Measurements from ENCODE around the gene ANKRD62. TPM values are rescaled to one million over a fixed set of nuclear protein-coding genes. Genes with fewer than 3 reads are reported as not detected.

The ANKRD62 gene
- total and polyA plus RNA-seq, 2 of the 4 experiments (the other 2 are of a cell fraction): not detected

GRCh38 chr18:12093520-12094257 lies at the start of gene ANKRD62 (continued):
- TF ChIP-seq, protein P1, sequence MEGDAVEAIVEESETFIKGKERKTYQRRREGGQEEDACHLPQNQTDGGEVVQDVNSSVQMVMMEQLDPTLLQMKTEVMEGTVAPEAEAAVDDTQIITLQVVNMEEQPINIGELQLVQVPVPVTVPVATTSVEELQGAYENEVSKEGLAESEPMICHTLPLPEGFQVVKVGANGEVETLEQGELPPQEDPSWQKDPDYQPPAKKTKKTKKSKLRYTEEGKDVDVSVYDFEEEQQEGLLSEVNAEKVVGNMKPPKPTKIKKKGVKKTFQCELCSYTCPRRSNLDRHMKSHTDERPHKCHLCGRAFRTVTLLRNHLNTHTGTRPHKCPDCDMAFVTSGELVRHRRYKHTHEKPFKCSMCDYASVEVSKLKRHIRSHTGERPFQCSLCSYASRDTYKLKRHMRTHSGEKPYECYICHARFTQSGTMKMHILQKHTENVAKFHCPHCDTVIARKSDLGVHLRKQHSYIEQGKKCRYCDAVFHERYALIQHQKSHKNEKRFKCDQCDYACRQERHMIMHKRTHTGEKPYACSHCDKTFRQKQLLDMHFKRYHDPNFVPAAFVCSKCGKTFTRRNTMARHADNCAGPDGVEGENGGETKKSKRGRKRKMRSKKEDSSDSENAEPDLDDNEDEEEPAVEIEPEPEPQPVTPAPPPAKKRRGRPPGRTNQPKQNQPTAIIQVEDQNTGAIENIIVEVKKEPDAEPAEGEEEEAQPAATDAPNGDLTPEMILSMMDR (conservative IDR thresholded peaks at IDR 0.05; ENCODE audit: low read depth, low read length): no peak
- TF ChIP-seq RAD21 (IDR thresholded peaks at IDR 0.05; ENCODE audit: low read length): no peak

DNA sequence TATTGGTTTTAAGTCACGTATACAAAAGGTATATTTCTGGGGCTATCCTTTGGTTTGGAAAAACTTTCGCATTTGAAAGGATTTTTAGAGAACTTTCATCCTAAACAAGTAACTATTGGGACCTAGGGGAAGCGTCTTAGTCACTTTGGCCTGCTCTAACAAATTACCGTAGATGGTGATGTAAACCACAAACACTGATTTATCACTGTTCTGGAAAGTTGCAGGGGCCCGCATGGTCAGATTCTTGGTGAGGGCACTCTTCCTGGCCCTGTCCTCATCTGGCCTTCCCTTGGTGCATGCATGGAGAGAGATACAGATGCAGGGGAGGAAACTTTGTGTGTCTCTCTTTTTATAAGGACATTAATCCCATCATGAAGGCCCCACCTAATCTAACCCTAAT lies 49.1 kb upstream of the ANKRD62 start:
- H3K36me3 ChIP-seq (ENCODE audit: control insufficient read depth, insufficient read depth, low read length): no peaks in the 10 kb centered on the region
- TF ChIP-seq, protein P1 (conservative IDR thresholded peaks at IDR 0.05; ENCODE audit: low read depth, low read length): no peak
- TF ChIP-seq MAFK (IDR thresholded peaks at IDR 0.05; ENCODE audit: low read depth, low read length) (no peak), CEBPB (IDR thresholded peaks at IDR 0.05; ENCODE audit: low read depth, low read length) (no peak), CHD1 (IDR thresholded peaks at IDR 0.05; ENCODE audit: low read depth, low read length) (no peak), RCOR1 (IDR thresholded peaks at IDR 0.05; ENCODE audit: insufficient replicate concordance, low read length) (no peak), RAD21 (IDR thresholded peaks at IDR 0.05; ENCODE audit: low read length) (no peak), POLR2A (IDR thresholded peaks at IDR 0.05; ENCODE audit: low read depth, low read length) (no peak), SMC3 (IDR thresholded peaks at IDR 0.05; ENCODE audit: low read depth, low read length) (no peak), MAZ (IDR thresholded peaks at IDR 0.05; ENCODE audit: borderline replicate concordance, low read depth, low read length) (no peak), RFX5 (IDR thresholded peaks at IDR 0.05; ENCODE audit: low read depth, low read length) (no peak)
- TF ChIP-seq, protein P2, sequence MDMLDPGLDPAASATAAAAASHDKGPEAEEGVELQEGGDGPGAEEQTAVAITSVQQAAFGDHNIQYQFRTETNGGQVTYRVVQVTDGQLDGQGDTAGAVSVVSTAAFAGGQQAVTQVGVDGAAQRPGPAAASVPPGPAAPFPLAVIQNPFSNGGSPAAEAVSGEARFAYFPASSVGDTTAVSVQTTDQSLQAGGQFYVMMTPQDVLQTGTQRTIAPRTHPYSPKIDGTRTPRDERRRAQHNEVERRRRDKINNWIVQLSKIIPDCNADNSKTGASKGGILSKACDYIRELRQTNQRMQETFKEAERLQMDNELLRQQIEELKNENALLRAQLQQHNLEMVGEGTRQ (IDR thresholded peaks at IDR 0.05; ENCODE audit: low read depth, low read length): no peak

More for the DNA sequence above, 49.1 kb upstream of the ANKRD62 start:
- DNase-seq (no peak), ATAC-seq (ENCODE audit: low read depth) (no peak)
- Histone ChIP-seq H3K4me2 (ENCODE audit: low read depth, low read length) (no peak overlapping the region), H3K79me1 (ENCODE audit: low read depth in 1 of 2, low read length in 2 of 2) (no peaks in the 10 kb centered on the region), H3K27me3 (ENCODE audit: control insufficient read depth, insufficient read depth, low read length) (no peaks in the 10 kb centered on the region), H3K27ac (ENCODE audit: insufficient read depth, low read length) (no peak overlapping the region), H2BK20ac (ENCODE audit: low read depth, low read length) (no peak overlapping the region), H3K9me1 (ENCODE audit: insufficient read depth, low read length) (0 out of 2 replicates have a peak, but pooled peaks cover 3% of the 10 kb centered on the region), H2BK15ac (ENCODE audit: low read depth, low read length) (no peak overlapping the region), H4K20me1 (ENCODE audit: insufficient read depth, low read length) (no peaks in the 10 kb centered on the region; the same call in 1 of the 2 replicates), H2BK5ac (ENCODE audit: low read depth, low read length, poor library complexity, severe bottlenecking) (no peak overlapping the region), H3K4me1 (ENCODE audit: control insufficient read depth, insufficient read depth, low read length) (peaks cover 12% of the 10 kb centered on the region), H3K4me3 (ENCODE audit: insufficient read depth, low read depth, low read length) (no peak overlapping the region), H3K18ac (ENCODE audit: low read depth, low read length) (no peak overlapping the region), H2AFZ (replicated peaks; ENCODE audit: low read length, poor library complexity) (no peak overlapping the region), H2AK9ac (replicated peaks; ENCODE audit: low read depth, low read length, poor library complexity) (no peak overlapping the region), H3K56ac (ENCODE audit: extremely low read depth, insufficient read depth, low read length) (no peak overlapping the region), H3K23ac (ENCODE audit: low read depth, low read length) (no peak overlapping the region), H3K9me3 (ENCODE audit: control insufficient read depth, insufficient read depth, low read length) (no peaks in the 10 kb centered on the region), H2BK120ac (ENCODE audit: low read depth, low read length) (no peak overlapping the region), H3K14ac (replicated peaks; ENCODE audit: low read depth, low read length) (no peak overlapping the region), H4K8ac (ENCODE audit: low read depth in 2 of 2, low read length in 2 of 2) (no peak overlapping the region), H4K91ac (ENCODE audit: insufficient read depth, low read depth, low read length) (no peak overlapping the region), H4K5ac (ENCODE audit: low read depth, low read length) (no peak overlapping the region), H3K4ac (ENCODE audit: low read depth, low read length) (no peak overlapping the region), H2AK5ac (ENCODE audit: low read depth, low read length) (no peak overlapping the region), H3K9ac (ENCODE audit: low read depth, low read length) (no peak overlapping the region)
- intact Hi-C loops (cut with micrococcal nuclease): loop anchor here (10.0 kb wide), 1 partner anchor 190 kb away; no protein-coding TSS in a partner anchor
- no TSS peak for BruUV-seq (replicated peaks)
- in situ Hi-C loops (cut with MboI; ENCODE audit: low sequenced_read_pairs): loop anchor here (5.0 kb wide), 2 partner anchors 102 to 312 kb away; no protein-coding TSS in a partner anchor
- no CpG with 5 or more reads among the region's 5 CpGs for WGBS, 2 experiments (ENCODE audit: extremely low coverage in 2 of 2, insufficient read length in 1 of 2)
- ChIA-PET CTCF (no interaction called here), POLR2A (ENCODE audit: unreplicated experiment) (no interaction called here)
- dilution Hi-C loops (cut with HindIII; ENCODE audit: low sequenced_read_pairs, unreplicated experiment): no loop called here

Measured in IMR-90 (cell line).